ENCODE results near the gene SLC6A17.

Gene SLC6A17

GRCh38 chr1:110218137-110218536, 67.8 kb downstream of the SLC6A17 start:
- TF ChIP-seq CSDC2 (CRISPR knock-in tag; IDR thresholded peaks at IDR 0.05) = no peak
- no peak for TF ChIP-seq ARNTL (CRISPR knock-in tag; IDR thresholded peaks at IDR 0.05; ENCODE audit: borderline replicate concordance, low read depth)
- no peak for TF ChIP-seq ESRRG (CRISPR knock-in tag; IDR thresholded peaks at IDR 0.05)
- no peak for TF ChIP-seq CREB5 (CRISPR knock-in tag; IDR thresholded peaks at IDR 0.05; ENCODE audit: low read depth)
- no peak for TF ChIP-seq ZNF565 (CRISPR knock-in tag; conservative IDR thresholded peaks at IDR 0.05; ENCODE audit: low read depth)
- no peak for TF ChIP-seq BACH2 (CRISPR knock-in tag; IDR thresholded peaks at IDR 0.05; ENCODE audit: borderline replicate concordance)
- TF ChIP-seq TSHZ2 (CRISPR knock-in tag; IDR thresholded peaks at IDR 0.05) = no peak
- no peak for TF ChIP-seq ZC3H10 (CRISPR knock-in tag; IDR thresholded peaks at IDR 0.05)
- no peak for TF ChIP-seq POU6F1 (CRISPR knock-in tag; IDR thresholded peaks at IDR 0.05; ENCODE audit: borderline replicate concordance, low read depth)
- TF ChIP-seq PATZ1 (CRISPR knock-in tag; IDR thresholded peaks at IDR 0.05; ENCODE audit: borderline replicate concordance) = no peak
- no peak for TF ChIP-seq CSRNP3 (CRISPR knock-in tag; IDR thresholded peaks at IDR 0.05)
- TF ChIP-seq ISL1 (CRISPR knock-in tag; IDR thresholded peaks at IDR 0.05) = no peak
- TF ChIP-seq ZNF70 (CRISPR knock-in tag; IDR thresholded peaks at IDR 0.05) = no peak
- TF ChIP-seq SNAI2 (CRISPR knock-in tag; IDR thresholded peaks at IDR 0.05) = no peak
- ATAC-seq = no peak

GRCh38 chr1:110218739-110219138, 68.4 kb downstream of the SLC6A17 start:
- ATAC-seq = peak; percentile 43; the same call in 2 of the 3 replicates
- no peak for TF ChIP-seq CSDC2 (CRISPR knock-in tag; IDR thresholded peaks at IDR 0.05)
- no peak for TF ChIP-seq ESRRG (CRISPR knock-in tag; IDR thresholded peaks at IDR 0.05)
- no peak for TF ChIP-seq ZC3H10 (CRISPR knock-in tag; IDR thresholded peaks at IDR 0.05)
- TF ChIP-seq ZFP3 (CRISPR knock-in tag; IDR thresholded peaks at IDR 0.05) = no peak
- no peak for TF ChIP-seq TCF4 (CRISPR knock-in tag; IDR thresholded peaks at IDR 0.05; ENCODE audit: borderline replicate concordance)
- TF ChIP-seq ZFP30 (CRISPR knock-in tag; IDR thresholded peaks at IDR 0.05) = no peak
- no peak for TF ChIP-seq OSR1 (CRISPR knock-in tag; IDR thresholded peaks at IDR 0.05)
- no peak for TF ChIP-seq POU6F1 (CRISPR knock-in tag; IDR thresholded peaks at IDR 0.05; ENCODE audit: borderline replicate concordance, low read depth)
- TF ChIP-seq TSHZ2 (CRISPR knock-in tag; IDR thresholded peaks at IDR 0.05) = no peak
- TF ChIP-seq ZNF8 (CRISPR knock-in tag; IDR thresholded peaks at IDR 0.05) = no peak
- TF ChIP-seq GLIS3 (CRISPR knock-in tag; IDR thresholded peaks at IDR 0.05) = no peak
- TF ChIP-seq PPARA (CRISPR knock-in tag; IDR thresholded peaks at IDR 0.05; ENCODE audit: borderline replicate concordance) = no peak
- no peak for TF ChIP-seq ARNTL (CRISPR knock-in tag; IDR thresholded peaks at IDR 0.05; ENCODE audit: borderline replicate concordance, low read depth)
- no peak for TF ChIP-seq TOX (CRISPR knock-in tag; IDR thresholded peaks at IDR 0.05; ENCODE audit: borderline replicate concordance)
- TF ChIP-seq SNAI2 (CRISPR knock-in tag; IDR thresholded peaks at IDR 0.05) = no peak
- no peak for TF ChIP-seq BACH2 (CRISPR knock-in tag; IDR thresholded peaks at IDR 0.05; ENCODE audit: borderline replicate concordance)
